GM21526 (cell line): Measurements from ENCODE around the gene POLA1.

Experiments
- ATAC-seq: cut with Tn5 transposase; IDR thresholded peaks from one replicate; pipeline ENCODE4 v1.9.1; 2021; ENCODE audit warnings: moderate library complexity; ENCODE audit not compliant: unreplicated experiment, low FRiP score

POLA1 gene

DNA sequence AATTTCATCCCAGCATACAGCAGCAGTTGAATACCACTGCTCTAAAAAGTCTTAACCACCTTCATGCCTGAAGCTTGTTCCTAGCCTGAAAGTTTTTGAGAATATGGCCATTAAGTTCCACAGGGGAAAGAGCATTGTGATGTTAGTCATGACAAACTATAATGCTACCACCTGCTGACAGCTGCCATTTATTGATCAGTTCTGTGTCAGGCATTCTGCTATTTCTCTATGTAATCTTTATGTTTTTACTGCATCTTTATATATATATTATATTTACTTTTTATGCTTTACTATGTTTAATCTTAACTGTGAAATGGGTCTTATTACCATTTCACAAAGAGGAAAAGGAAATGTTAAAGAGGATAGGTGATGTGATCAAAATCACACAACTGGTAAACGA lies 268.1 kb downstream of the POLA1 start:
- ATAC-seq: no peak

DNA sequence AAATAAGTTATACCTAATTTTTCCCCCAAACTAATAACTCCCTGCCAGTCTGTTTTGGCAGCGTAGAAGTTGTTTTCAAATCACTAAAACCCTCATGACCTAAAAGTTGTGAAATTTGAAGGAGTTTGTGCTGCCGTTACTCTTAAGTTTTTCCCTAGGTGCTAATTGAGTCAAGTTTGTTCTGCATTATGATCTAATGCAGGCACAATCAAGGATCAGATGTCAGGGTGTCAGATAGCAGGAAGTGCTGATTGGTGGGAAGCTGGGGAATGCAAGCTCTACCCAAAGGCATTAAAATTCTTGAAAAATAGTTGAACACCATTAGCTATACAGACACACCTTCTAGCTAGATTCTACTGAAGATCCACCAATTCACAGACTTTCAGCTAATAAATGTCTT lies 270.1 kb downstream of the POLA1 start:
- no peak for ATAC-seq

DNA sequence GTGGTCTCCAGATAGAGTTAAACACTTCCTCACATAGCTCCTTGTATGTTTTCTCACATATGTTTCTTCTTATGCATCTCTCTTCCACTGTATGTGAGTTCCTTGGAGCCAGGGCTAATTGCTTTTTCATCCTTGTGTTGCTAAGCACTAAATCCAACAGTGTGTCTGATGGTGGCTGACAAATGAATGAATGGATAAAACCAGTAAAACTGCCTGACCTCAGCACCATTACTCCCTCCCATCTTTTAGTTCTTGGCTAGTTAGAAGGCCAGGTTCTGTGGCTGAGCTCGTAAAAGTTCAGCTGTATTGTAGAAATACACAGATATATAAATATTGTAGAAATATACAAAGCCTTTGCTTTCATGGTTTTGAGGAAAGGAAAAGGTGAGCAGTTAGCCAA lies 271.7 kb downstream of the POLA1 start:
- ATAC-seq: no peak

- ATAC-seq: no peak
Observed at GRCh38 chrX:24969812-24970211, 276.1 kb downstream of the POLA1 start.

DNA sequence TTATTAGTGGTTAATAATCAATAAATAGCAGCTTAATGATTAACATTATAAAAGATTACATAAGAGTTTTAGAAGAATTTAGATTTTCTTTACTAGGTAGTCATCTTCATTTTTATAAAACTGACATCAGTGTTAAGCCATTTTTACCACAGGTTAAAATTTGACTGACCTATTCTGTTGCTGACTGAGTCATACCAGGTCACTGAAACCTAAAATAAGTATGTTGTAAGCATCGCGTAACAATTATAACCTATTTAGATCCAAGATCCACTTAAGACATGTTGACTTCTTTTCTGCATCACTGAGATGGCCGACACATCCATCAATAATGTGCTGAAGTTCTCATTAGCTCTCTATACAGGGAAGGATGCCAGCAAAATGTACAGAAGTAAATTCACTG lies 285.4 kb downstream of the POLA1 start:
- ATAC-seq: no peak

DNA sequence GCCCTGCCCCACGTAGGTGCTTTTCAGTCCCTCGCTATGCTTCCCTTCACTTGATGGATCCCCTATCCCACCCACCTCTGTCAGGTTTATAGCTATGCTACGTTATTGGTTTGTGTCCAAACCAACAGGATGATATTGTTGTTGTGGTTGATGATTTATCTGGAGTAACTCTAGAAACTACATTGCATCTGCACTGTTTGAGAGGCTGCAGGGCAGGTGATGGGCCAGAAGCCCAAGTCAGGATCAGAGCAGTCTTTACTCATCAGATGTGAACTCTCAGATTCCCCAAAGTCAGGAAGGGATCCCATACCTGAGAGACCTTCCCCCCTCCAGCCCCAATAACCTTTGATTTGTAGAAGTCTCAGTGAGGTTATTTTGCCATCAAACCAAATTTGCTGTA lies 287.3 kb downstream of the POLA1 start:
- no peak for ATAC-seq

DNA sequence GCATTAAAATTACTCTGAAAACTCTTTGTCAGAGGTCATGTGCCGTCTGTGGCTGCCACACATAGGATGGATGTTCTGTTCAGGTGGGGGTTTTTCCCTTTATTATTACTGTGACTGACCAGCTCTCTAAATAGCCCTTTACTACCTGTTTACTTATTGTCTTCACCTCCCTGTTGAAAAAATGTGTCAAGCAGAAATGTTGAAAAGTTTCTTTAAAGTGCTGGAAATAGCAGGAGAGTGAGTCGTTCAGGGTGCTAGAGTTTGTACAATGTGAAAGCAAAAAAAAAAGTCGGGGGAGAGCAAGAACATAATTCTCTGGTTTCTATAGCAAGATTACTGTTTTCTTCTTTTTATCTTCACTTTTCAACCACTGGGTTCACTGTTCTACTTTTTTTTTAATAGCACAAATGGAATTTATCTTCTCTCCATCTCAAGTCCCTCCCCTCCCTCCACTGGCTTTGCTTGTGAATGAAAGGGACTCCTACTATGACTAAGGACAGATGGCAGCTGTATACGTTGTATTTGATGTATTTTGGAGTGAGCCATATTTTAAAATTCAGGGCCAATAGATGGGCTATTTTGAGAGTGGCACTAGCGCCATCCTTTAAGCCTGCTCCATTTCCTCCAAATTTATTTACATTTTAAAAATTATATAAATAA lies 288.7 kb downstream of the POLA1 start:
- no peak for ATAC-seq

DNA sequence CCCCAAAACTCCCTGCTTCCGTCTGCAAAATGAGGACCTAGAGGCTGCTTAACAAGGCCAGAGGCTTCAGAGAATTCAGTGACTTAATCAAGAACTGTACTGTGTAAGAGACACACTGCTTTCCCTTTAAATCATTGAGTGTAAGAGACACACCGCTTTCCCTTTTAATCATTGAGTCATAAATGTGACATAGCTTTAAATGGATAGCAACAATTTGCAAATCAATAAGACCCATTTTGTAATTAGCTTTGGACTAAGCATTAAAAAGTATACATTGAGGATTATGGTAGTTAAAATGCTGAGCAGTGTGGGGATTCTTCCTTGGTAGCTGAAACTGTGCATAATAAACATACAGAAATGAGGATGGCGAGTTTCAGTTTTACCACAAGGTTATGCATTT lies 290.2 kb downstream of the POLA1 start:
- no peak for ATAC-seq

GRCh38 chrX:24985120-24985519 lies 291.4 kb downstream of the POLA1 start:
- no peak for ATAC-seq

DNA sequence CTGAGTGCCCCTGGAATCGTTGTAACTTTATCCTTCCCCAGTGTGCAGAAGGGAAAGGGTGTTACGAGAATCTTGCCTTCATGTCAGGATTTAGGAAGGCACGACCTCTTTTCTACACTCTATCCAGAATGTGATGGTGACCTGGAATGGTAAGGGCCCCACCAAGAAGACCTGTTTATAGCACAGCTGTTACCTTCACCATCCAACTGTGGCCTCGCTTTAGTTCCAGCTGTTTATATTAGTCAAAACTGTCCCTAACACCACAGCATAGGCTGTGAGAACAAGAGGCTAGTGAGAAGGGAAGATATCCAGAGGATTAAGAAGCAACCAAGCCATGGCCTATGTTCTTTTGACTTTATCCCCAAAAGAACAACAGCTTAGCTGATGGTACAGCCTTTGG lies 294.0 kb downstream of the POLA1 start:
- no peak for ATAC-seq

DNA sequence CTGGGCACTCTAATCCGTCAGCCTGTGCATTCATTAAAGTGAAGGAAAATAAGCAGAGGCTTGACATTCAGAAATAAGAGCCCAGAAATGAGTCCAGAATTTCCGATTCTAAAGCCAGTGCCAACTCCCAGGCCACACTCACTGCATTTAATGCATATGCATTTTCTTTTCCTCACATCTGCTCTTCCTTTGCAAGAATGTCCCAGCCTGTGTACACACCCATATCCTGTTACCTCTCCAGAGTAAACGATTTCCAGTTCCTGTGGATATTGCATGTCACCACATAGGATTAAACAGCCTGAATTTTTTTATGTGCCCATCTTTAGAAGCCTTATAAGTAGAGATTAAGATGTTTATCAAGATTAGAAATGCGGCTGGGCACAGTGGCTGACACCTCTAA lies 294.6 kb downstream of the POLA1 start:
- ATAC-seq: no peak

- ATAC-seq: no peak
Observed at GRCh38 chrX:24990535-24990934, 296.8 kb downstream of the POLA1 start.

- ATAC-seq: no peak
Observed at GRCh38 chrX:24993879-24994278, 300.2 kb downstream of the POLA1 start.

DNA sequence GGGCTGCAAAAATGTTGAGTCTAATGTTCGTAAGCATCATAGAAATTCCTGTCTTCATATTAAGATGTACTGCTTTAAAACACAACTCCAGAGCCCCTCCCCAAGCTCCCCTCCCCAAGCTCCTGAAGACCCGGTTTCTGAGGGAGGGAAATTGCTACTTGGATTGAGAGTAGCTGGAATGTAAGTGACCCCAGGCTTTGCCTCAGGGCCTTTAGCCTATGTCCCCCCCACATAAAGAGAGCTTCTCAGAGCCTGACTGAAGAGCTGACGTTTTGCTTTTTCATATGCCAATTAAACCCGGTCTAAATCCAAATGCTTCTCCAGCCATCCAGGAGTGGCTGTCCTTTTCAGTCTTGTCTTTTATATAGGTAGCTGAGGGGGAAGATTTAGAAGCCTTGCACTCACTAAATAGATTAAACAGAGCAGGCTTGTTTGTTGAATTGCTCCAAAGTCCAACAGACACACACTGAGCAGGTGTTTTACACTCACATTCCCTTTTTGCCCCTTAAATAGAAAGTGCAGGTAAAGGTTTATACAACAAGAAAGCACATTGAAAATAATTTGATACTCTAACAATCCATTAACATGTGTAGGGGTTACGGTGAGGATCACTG lies 302.5 kb downstream of the POLA1 start:
- no peak for ATAC-seq

GRCh38 chrX:24999511-24999910 lies 305.8 kb downstream of the POLA1 start:
- ATAC-seq: no peak

- ATAC-seq: no peak
Observed at GRCh38 chrX:25001808-25002660, 308.3 kb downstream of the POLA1 start.

GRCh38 chrX:25002661-25003020 lies 308.9 kb downstream of the POLA1 start:
- ATAC-seq: no peak

DNA sequence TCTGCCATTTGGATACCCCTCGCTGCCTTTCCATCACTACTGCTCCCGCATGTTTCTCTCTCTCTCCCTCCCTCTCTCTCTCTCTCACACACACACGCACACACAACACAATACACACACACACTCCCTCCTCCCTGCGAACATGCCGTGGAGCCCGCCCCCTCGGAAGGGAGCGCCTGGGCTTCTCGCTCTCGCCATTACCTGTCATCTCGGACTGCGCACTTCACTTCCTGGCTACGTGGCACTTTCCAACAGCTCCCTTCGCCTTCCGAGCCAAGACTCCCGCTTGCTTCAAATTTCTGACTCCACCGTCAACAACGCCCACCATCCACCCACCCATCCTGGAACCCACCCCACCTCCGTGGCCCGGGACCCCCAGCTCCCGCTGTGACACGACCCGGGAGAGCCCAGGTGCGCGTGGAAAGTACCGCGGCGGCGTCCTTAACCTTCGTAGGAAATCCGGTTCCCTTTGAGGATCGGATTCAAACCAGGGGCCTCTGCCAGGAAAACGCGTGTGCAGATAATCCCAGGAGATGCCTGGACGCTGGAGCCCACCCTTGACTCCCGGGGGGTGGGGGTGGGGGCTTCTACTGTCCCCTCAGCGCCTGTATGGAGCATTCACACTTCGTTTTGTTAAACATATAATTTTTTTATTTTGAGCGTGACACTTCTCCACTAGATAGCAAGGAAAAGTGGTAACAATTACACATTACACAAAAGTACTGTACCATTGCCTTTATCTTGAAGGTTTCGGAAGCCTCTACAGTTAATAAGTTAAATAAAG lies 309.5 kb downstream of the POLA1 start:
- ATAC-seq: no peak

DNA sequence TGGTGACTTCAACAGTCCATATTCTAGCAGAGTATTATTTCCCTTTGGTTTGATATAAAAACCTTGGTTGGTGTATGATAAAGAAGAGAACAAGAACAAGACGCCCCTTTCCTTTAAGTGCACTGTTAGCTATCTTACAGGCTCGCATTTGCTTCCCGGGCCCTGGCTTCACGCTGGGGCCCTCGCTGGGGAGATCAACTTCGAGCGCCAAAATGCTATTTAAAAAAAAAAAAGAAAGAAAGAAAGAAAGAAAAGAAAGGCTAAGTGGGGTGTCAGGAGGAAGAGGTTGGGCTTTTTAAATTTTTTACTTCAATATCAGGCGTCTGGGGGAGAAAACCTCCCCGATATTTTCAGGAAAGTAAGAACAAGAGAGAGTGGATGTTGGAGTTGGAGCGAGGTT lies 310.3 kb downstream of the POLA1 start:
- no peak for ATAC-seq

DNA sequence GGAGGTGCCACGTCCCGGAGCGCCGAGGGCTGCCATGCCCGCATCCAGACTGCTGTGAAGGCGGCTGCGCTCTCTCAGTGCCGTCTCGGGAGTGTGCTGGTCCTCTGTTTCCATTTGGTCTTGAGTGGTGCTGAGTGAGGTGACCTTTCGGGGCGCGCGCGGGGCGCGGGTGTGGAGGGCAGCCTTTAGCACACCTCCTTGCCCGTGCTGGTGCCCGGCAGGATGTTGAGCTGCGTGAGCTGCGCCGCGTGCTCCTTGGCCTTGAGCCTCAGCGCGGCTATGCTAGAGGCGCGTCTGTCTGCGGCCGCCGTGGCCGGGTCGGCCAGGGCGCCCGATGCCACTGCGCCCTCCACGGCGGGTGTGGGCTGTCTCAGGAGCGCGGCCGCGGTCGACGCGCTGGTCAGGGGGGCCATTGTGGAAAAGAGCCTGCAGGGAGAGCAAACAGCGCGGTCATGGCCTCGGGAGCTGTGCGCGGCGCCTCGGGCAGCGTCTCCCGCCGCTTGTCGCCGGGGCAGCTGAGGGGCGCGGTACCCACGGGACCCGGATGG lies 310.8 kb downstream of the POLA1 start:
- ATAC-seq: no peak

DNA sequence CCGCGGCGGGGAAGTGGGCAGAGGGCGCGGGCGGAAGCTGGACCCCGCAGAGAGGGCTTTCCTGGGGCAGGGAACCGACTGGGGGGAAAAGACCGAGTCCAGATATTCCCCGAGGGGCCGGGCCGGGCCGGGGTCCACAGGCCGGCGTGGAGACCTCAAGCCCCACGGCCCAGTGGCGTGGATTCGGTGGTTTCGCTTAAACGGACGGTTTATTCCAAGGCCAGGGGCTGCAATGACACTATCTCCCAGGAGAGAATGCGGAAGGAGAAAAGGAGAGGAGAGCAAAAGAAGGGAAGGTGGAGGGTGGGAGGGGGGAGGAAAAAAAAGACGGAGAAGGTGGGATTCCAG lies 311.3 kb downstream of the POLA1 start:
- no peak for ATAC-seq
